Activated T-helper 1 cell treated with anti-CD3 and anti-CD28 coated beads, Interleukin-2, amount 50 U/mL, for 16 hours (primary cell): Measurements from ENCODE around the gene SMIM10.
"Not testable (repeated sequence)": the region's sequence is repeated elsewhere in the genome, so short reads cannot be mapped to it uniquely, and the experiment has no call there.

Experiments used
- DNase-seq, 2 donors: peaks; one replicate each; pipeline ENCODE4 v3.0.0-alpha.2; 2020; ENCODE audit warnings: low read depth in 1 of 2, low spot score in 1 of 2

Gene SMIM10

GRCh38 chrX:135010921-135011320, 20.1 kb downstream of the SMIM10 start:
- no peak for DNase-seq

GRCh38 chrX:135015523-135016245, 24.9 kb downstream of the SMIM10 start:
- no peak for DNase-seq

- DNase-seq: not testable (repeated sequence)
Observed at GRCh38 chrX:135019890-135020289, 29.1 kb downstream of the SMIM10 start.

- DNase-seq: not testable (repeated sequence)
Observed at GRCh38 chrX:135023791-135024190, 33.0 kb downstream of the SMIM10 start.

- DNase-seq: no peak
Observed at GRCh38 chrX:135024526-135024925, 33.7 kb downstream of the SMIM10 start.

- not testable (repeated sequence) for DNase-seq
Observed at GRCh38 chrX:135030207-135030963, 39.6 kb downstream of the SMIM10 start.

- DNase-seq: not testable (repeated sequence)
Observed at GRCh38 chrX:135041149-135042123, 50.6 kb downstream of the SMIM10 start.
